HG03135 (cell line): ENCODE data around the gene AKR1B1.
"Not testable (repeated sequence)": the region's sequence is repeated elsewhere in the genome, so short reads cannot be mapped to it uniquely, and the experiment has no call there.

Experiments
- ATAC-seq: cut with Tn5 transposase; IDR thresholded peaks from one replicate; pipeline ENCODE4 v1.9.1; 2021; ENCODE audit warnings: mild to moderate bottlenecking, moderate library complexity; ENCODE audit not compliant: unreplicated experiment

The AKR1B1 gene

GRCh38 chr7:134458806-134459698 lies at the start of gene AKR1B1:
AKR1B1 (minus strand) TSS chr7:134459100; CDS start chr7:134459062, 38 bp downstream.
- peak; percentile 95 for ATAC-seq

- ATAC-seq = no peak
Measured at GRCh38 chr7:134505856-134506255, 47.0 kb upstream of the AKR1B1 start.

GRCh38 chr7:134504660-134505164 lies 45.8 kb upstream of the AKR1B1 start:
- no peak for ATAC-seq

DNA sequence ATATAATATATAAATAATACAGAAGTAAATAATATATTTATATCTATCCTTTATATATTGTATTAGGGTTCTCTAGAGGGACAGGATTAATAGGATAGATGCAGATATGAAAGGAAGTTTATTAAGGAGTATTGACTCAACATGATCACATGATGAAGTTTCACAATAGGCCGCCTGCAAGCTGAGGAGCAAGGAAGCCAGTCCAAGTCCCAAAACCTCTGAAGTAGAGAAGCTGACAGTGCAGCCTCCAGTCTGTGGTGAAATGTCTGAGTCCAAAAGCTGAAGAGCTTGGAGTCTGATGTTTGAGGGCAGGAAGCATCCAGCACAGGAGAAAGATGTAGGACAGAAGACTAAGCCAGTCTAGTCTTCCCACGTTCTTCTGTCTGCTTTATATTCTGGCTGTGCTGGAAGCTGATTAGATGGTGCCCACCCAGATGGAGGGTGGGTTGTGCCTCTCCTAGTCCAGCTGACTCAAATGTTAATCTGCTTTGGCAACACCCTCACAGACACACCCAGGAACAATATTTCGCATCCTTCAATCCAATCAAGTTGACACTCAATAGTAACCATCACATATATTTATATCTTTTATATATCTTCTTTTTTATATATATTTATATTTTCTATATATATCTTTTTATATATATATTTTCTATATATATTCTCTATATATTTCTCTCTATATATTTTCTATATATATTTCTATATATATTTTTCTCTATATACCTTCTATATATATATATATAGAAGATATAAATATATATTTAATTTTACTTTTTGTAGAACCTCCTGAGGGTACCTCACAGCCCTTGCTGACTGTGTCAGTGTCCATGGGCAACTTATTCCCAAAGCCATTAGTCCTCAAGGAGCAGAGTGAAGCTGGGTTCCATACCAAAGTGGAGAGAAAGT lies 43.8 kb upstream of the AKR1B1 start:
- ATAC-seq = no peak

DNA sequence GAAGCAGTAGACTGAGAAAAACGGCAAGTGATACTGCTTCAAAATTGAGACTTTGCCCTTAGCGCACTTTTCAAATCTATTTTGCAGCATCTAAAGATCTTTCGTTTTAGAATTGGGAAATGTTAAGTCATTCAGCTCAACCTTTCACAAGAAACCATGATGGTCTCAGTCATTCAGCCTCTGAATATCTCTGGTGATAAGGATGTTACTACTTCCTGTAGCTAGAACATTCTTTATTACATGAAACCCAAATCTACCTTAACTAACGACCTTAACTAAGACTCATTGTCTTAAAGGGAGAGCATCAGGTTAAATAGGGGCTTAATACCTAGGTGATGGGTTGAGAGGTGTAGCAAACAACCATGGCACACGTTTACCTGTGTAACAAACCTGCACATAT lies 42.1 kb upstream of the AKR1B1 start:
- ATAC-seq = no peak

DNA sequence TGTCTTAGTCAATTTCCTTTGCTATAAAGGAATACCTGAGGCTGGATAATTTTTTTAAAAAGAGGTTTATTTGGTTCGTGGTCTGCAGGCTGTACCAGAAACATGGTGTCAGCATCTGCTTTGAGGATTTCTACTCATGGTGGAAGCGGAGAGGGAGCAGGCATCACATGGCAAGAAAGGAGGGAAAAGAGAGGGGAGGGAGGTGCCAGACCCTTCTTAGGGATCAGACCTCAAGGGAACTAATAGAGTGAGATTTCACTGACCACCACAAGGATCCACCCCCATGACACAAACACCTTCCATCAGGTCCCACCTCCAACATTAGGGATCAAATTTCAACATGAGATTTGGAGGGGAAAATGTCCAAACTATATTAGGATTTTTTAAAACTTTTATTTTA lies 41.5 kb upstream of the AKR1B1 start:
- no peak for ATAC-seq

- no peak for ATAC-seq
Measured at GRCh38 chr7:134495546-134495945, 36.6 kb upstream of the AKR1B1 start.

DNA sequence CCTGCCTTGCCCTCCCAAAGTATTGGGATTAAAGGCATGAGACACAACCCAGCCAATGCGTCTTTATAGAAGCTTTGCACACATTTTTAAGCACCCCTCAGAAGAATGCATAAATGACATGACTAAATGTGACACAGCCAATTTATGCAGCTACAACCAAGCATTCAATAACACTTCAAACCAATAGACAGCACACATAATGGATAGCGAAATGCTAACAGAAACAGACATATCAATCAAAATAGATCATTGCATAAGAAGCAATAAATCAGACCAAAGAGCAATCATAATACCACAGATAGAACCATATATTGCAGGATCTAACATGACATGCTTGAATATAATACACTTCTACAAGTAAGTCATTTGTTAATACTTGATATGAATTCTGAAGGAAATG lies 34.2 kb upstream of the AKR1B1 start:
- ATAC-seq = no peak

- ATAC-seq = not testable (repeated sequence)
Measured at GRCh38 chr7:134487721-134488120, 28.8 kb upstream of the AKR1B1 start.

GRCh38 chr7:134485203-134485602 lies 26.3 kb upstream of the AKR1B1 start:
- no peak for ATAC-seq

DNA sequence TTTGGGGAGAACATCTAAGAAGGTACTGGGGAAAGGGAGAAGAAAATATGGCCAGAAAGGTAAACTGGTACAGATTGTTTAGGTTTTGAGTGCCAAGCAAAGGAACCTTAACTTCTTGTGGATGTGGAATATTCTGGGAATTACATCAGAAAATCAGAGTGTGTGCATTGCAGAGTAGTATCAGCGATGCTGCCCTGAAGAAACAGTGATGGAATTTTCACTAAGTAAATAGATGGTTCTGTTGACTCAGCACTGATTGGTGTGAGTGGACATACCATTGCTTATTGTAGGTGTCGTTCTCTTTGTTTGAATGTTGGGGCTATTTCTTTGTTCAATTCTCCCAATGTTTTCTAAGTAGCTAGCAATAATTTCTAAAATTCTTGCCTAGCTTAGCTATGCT lies 24.4 kb upstream of the AKR1B1 start:
- no peak for ATAC-seq

DNA sequence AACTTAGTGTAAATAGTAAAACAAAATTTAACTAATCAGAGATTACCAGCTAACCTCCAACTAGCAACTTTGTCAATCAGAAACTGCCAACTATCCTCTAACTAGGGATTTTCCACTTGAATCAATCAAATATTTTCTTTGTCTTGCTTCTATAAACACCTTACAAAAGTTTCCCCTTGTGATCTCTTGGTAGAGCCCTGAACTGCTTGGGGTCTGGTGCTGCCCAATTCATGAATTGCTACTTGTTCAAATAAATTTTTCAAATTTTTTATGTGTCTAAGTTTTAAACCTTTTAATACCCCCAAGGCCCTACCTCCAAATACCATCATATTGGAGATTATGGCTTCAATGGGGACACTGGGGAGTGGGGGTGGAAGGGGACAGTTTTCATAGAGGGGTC lies 24.0 kb upstream of the AKR1B1 start:
- ATAC-seq = no peak

- no peak for ATAC-seq
Measured at GRCh38 chr7:134481167-134481566, 22.3 kb upstream of the AKR1B1 start.

DNA sequence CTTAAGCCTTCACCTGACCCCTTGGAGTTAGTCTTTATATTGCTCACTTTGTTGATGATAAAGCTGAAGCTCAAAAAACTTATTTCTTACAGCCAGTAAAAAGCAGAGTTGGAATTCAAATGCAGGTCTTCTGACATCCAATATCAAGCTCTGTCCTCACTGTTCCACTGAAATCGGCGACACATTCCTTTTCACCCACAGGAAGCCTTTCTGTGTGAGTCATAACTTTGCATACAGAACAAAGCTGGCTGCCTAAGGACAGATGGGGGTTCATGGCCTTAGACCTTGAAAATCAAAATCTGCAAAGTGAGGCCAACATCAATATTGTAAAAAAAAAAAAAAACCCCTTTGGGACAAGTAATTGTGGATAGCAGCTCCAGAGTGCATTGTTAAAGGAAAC lies 21.8 kb upstream of the AKR1B1 start:
- ATAC-seq = no peak

DNA sequence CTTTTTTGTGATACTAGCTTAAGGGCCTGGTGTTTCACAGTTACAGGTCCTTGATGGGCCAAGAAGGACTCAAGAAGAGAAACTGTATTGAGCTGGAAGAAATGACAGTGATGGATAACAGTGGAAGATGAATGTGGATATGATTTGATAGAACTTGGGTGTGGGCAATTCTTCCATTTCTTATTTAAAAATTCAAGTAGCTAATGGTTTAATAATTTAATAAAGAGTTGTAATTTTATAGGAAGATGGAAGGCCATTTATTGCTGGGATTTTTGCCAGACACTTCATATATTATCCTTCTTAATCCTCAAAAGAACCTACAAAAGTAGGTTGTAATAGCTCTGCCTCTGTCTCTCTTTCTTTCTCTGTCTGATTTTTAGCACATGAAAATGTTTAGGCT lies 21.3 kb upstream of the AKR1B1 start:
- no peak for ATAC-seq

GRCh38 chr7:134478707-134479106 lies 19.8 kb upstream of the AKR1B1 start:
- no peak for ATAC-seq

DNA sequence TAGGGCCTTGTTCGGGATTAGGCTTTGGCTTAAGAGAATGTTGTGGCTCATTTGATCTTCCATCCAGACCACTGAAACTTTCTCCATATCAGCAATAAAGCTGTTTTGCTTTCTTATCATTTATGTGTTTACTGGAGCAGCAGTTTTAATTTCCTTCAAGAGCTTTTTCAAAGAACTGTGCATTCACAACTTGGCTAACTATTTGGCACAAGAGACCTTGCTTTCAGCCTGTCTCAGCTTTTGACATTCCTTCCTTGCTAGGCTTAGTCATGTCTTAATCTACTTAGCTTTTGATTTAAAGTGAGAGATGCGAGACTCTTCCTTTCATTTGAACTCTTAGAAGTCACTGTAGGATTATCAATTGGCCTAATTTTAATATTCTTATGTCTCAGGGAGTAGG lies 19.1 kb upstream of the AKR1B1 start:
- no peak for ATAC-seq

DNA sequence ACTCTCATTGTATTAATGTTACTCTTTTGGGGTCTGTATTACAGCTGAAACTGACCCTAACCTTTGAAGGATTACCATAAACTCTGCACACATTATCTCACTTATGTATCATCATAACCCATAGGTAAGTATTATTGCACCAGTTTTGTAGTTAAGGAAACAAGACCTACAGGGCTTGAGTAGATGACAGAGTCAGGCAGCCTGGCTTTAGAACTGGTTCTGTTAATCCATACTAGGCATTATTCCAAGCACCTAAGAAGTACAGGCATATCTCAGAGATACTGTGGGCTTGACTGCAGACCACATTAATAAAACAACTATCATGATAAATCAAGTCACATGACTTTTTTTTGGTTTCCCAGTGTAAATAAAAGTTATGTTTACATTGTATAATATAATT lies 17.1 kb upstream of the AKR1B1 start:
- ATAC-seq = no peak

GRCh38 chr7:134474828-134475227 lies 15.9 kb upstream of the AKR1B1 start:
- no peak for ATAC-seq

DNA sequence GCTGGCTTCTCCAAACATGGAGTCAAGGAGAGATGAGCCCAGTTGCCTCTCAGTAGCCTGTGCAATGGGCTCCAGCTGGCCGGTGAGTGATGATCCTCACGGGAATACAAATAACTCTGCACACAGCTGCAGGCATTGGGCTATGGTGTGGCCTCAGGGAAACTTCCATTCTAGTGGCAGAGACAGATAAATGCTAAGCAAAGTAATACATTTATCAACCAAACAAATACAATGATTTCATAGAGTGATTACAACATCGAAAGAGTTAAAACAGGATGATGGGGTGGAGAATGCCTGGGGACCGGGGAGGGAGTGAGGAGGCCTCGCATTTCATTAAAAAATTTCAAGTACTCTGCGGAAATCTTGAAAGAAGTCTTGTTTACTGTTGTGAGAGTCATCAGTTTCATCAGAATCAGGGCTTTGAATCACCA lies 15.0 kb upstream of the AKR1B1 start:
- no peak for ATAC-seq

GRCh38 chr7:134472572-134473244 lies 13.8 kb upstream of the AKR1B1 start:
- no peak for ATAC-seq
